Dedifferentiated amniotic fluid mesenchymal stem cell (primary cell): ENCODE results near the gene CYP27B1.

Source experiments
- DNase-seq: peaks from one replicate; pipeline ENCODE4 v3.0.0-alpha.2; 2016; ENCODE audit errors: extremely low spot score

CYP27B1 gene, protein sequence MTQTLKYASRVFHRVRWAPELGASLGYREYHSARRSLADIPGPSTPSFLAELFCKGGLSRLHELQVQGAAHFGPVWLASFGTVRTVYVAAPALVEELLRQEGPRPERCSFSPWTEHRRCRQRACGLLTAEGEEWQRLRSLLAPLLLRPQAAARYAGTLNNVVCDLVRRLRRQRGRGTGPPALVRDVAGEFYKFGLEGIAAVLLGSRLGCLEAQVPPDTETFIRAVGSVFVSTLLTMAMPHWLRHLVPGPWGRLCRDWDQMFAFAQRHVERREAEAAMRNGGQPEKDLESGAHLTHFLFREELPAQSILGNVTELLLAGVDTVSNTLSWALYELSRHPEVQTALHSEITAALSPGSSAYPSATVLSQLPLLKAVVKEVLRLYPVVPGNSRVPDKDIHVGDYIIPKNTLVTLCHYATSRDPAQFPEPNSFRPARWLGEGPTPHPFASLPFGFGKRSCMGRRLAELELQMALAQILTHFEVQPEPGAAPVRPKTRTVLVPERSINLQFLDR

DNA sequence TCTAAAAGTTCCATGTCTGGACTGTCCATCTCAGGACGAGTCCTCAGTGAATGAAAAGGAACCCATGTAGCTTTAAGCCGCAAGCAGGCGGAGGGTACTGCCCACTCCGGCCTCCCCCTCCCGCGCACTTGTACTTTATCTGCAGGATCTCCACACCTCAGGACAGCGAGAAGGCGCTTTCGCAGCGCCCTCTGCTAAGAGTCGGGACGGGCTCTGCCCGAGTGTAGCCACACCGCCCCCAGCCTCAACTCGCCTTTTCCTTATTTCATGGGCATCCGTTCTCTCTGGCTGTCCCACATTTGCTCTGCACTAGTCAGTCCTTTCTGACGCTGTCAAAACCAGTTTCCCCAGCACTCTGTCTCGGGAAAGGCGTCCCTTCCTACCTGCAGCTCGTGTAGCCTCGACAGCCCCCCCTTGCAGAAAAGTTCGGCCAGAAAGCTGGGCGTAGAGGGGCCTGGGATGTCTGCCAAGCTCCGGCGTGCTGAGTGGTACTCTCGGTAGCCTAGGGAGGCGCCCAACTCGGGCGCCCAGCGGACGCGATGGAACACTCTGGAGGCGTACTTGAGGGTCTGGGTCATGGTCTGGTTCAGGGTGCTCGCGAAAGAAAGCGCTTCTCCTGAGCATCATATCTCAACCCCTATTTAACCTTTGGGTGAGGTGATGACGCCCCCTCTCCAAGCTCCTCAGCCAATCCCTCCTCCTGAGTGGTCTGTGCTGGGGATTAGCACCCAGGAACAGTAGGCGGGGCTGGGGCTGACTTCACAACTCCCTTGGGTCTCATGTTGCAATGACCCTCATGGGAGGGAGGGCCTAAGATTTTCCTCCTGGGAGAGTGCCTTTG, at the start of gene CYP27B1:
TSS of gene CYP27B1 (minus strand) at position 615 of the 841 bp plus-strand sequence. CDS start at position 578, 37 bp downstream.
- no peak for DNase-seq

DNA sequence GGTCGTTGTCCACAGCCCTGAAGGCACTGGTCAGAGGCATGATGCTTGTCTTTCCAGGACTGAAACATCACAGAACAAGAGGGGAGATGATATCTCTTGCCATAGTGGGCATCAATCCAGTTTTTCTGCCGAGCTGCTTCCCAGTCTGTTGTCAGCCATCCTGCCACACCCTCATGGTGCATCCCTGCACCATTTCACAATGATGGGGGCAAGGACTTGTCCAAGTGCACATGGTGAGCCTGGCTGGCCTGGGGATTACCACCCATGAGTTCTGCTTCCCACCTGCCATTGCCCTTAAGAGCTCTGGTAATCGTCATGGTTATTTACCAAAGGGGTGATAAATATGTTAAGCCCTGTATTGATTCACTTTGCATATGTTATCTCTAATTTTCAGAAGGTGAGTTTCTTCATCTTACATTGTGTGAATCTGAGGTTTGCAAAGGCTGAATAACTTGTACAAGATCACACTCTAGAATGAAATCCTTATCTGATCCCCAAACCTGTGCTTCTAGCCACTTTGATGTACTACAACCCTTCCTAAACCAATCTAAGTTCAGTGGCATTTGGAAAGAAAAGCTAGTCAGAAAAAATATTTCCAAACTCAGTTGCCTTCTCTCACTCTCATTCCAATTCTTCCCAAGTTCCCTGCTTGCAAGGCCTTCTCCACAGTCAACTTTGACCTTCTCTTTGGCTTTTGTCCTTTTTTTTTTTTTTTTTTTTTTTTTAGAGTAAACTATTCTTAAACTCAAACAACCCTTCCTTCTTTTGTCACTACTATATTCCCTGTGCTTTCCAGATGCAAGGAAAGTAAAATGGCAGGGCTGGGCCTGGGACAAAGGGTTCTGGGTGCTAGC, 49.4 kb upstream of the CYP27B1 start:
- DNase-seq, result no peak

DNA sequence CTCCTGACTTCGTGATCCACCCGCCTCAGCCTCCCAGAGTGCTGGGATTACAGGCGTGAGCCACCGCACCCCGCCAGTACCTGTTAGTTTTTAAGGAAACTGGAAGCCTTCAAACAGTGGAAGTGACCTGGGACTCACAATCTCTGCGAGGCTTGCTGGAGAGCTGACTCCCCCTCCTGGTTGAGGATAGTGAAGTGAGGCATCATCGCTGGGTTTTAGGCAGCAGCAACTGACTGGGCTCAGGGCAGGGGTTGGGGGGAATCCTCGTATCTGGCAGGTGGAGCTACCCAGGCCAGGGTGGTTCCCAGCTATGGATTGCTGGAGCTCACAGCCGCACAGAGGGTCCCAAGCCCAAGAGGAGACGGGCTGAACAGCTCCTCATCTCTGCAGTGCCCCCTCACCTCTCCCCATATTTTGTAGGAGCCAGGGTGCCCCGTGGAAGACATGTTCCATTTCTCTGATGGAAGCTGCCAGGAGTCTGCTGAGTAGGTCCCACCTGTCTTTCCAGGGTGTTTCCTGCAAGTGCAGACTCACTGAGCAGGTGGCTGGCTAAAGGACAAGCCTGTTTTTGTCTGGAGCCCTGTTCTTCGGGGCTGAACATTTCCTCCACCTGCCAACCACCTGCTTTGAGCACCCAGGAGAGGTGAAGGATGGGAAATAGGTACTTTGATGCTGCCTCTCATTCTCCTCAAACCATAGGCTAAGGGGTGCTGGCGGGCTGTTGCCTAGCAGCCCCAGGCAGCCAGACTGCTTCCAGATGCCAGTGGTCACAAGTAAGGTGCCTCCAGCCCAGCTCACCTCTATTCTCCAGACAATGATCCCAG, 48.5 kb upstream of the CYP27B1 start:
- no peak for DNase-seq

DNA sequence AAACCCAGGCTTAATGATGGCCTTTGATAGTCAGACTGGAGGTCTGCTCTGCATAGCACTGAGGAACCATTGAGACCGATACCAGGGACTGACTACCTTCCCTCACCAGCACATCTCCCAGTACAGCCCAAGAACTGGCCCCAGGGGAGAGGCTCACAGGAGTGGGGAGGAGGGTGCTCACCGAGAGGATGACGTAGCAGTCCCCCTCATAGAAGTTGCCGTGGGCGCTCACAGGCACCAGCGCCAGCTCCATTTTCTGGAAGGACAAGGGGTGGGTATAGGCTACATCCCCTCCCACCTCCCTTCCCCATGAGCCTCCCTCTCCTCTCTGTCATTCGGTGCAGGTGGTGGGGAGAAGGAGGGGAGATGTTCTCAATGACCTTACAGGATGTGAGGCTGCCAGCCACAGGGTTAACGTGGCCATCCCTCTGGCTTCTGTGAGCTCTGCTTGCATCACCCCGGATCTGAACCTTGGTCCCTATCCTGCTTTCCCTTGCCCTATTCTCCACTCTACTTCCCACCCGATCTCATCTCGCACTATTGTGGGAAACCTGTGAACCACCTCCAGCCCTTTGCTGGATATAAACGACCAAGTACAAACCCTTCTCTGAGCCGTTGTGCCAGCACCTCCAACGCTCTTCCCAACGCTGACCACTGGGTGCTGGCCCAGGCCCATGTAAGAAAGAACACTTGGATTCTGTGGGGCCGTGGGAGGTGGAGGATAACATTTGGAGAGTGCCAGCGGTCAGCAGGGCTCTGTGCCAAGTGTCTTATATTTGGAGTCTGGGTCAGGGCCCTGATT, 47.3 kb upstream of the CYP27B1 start:
- DNase-seq, result no peak

DNA sequence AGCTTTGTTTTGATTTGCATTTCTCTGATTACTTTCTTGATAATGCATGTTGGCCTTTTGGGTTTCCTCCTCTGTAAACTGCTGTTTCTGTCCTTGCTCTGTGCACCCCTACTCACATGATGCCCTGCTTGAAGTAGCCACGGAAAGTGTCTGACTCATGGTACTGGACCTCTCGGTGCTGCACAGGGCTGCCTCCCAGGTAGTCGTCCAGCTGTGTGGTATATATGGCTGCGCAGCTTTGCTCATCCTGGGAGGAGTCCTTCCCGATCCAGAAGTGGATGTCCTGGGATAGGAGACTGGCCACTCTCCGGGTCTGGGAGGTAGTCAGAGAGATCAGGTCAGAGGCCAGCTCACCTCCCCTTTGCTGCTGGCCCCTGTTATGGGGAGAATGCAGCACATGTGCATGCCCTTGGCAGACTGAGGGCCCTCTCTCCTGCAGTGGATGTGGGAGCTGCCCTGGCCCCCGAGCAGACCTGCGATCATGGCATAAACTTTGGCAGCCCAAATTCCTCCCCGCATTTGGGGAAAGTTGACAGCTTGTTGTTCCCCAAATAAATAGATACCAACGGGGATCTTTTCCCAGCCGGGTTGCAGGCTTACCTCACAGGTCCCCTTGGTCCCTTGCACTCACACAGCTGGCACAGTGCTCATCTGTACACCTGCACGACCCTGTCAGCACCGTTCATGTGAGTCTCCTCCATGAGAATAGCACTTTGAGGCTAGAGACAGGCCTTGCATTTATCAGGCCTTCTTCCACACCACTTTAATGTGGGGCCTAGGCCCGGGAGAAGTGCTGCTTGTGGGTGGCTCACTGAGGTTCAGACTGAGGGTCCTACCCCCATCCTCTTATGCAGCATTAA, 46.5 kb upstream of the CYP27B1 start:
- no peak for DNase-seq

DNA sequence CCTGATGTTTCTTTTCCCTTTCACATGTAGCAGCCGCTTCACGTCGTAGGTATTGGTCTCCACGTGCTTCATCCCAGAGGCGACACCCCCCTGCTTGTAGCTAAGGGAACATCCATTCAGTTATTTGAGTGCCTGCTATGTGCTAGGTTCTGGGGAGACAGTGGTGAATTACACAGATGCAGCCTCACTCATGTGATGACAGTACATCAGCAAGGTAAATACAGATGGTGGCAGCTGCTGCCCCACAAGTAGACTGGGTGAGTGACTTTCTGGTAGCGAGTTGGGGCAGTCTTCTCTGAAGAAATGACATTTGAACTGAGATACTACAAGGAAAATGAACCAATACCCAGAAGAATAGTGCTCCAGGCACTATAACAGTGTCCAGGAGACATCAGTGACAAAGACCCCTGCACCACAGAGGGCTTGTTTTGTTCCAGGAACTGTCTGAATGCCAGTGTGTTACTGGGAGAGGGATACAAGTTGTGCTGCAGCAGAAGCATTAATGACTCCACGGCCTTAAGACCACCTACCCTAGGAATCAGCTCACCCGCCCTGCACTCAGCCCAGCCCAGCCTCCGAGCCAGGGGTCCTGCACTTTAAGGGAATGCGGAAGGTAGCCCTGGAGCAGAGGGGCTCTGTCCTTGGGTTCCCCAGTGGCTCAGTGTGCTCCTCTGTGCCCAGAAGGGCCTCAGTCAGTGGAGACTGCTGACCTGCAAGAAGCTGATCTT, 44.3 kb upstream of the CYP27B1 start:
- DNase-seq, result no peak

DNA sequence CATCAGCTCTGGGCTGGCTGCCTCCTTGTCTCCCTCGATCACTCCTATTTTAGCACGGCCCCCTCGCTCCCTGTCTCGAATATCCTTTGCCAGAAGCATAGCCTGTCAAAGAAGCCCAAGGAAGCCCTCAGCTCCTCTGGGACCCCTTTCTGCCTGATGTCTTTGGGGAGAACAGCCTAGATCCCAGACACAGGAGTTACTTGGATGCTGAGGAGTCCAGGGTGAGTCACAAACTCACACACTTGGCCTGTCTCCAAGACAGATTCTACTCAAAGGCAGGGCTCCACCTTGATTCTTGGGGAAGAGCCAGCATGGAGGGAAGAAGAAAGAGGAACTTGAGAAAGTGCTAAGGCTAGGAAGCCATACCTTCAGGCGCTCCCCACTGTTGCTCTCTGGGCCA, 43.6 kb upstream of the CYP27B1 start:
- DNase-seq, result no peak

DNA sequence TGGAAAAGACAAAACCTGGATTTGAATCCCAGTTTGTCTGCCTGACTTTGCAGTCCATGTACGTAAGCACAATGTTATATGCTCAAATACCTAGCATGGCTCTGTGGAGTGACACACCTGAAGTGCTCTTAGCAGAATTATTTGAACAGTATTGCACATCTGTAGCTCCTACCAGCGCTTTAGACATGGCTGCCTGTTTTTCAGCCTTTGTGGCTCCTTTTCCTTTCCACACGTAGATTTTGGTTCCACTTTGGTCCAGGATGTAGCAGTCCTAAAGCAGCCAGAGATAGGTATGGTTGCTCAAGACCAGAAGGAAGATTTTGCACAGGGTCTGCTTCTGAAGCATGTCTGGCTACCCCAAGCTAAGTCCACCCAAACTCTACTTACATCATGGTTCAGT, 42.5 kb upstream of the CYP27B1 start:
- no peak for DNase-seq

DNA sequence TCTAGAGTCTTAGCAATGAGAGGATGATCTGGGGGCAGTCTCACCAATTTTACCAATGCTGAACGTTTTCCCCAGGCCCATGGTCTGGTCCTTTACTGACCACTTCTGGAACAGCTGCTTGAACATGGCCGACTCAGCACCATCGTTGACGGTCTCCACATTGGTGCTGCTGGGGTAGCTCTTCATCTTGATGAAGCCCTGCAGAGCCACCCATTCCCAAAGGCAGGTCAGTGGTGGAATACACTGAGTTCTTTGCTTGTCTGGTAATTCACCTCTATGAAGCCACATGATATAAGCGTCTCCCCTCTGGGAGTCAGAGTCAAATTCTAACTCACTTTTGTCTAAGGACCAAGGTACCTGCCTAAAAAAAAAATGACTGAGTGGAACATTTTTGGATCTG, 41.5 kb upstream of the CYP27B1 start:
- no peak for DNase-seq

DNA sequence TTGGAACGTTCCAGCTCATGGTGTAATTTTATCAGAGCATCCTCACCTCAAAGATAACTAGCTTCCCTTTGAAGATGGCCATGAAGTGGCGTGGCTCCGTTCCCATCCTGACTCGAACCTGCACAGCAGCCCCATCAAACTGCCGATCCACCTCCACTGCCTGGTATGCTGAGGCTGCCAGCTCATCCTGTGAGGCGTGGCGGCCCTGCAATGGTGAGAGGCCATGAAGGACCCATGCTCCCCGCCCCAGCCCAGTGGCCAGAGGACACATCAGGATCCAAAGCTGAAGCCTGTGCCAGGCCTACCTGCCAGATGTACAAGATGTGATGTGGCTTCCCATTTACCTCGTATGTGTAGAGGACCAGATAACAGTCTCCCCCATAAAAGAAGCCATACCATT, 40.4 kb upstream of the CYP27B1 start:
- DNase-seq, result no peak

DNA sequence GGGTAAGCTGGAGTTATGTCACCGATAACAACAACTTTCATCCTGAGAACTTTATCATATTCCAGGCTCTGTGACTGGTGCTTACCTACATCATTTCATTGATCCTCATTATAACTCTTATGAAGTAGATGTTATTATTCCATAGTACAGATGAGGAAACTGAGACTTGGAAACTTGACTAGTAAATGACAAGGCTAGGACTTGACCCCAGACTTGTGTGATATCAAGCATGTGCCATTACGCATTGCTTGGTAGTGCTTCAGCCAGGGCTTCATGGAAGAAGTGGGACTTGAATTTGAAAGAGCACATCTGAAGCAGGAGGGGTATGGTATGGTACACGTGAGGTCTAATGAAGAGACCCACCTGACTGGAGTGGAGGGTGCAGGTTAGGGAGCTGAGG, 39.8 kb upstream of the CYP27B1 start:
- no peak for DNase-seq

DNA sequence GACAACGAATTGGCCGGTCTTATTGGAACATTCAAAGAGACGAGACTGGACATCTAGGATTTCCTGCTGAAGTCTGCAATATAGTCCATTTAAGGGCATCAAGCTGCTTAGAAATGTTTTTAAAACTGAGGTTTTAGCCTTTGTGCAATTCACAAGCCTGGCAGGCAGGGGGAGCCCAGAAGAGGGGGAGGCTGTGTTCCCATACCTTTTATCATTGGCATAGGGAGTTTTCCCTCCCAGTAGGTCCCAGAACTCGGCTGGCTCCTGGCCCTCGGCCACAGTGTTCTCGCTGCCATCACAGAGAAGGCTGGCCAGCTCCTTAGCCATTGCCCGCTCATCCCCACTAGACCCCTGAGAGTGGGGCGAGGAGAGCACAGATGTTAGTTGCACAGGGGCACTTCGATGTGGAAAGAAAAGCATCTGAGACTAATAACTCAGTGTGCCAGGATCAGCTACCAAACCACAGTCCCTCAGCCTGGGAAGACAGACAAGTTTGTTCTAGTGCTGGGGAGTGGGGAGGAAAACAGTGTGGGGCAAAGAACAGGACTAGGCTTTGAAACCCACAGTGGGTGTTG, 36.5 kb upstream of the CYP27B1 start:
- DNase-seq, result peak; percentile 42

DNA sequence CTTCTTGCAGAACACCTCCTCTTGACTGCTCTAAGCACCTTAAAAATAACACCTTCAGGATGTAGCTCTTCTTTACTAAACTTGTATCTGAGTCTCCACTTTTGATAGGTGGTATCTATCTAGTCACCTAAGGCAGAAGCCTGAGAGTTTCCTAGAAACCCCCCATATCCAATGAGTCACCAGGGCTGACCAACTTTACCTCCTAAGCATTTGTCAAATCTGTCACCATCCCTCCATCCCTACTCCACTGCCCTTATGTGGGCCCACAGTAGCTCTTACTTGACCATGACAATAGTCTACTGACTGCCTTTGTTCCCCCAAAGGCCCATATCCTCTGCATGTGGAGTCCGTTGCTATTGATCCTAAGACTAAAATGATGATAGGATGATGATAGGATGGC, 35.7 kb upstream of the CYP27B1 start:
- DNase-seq, result no peak

DNA sequence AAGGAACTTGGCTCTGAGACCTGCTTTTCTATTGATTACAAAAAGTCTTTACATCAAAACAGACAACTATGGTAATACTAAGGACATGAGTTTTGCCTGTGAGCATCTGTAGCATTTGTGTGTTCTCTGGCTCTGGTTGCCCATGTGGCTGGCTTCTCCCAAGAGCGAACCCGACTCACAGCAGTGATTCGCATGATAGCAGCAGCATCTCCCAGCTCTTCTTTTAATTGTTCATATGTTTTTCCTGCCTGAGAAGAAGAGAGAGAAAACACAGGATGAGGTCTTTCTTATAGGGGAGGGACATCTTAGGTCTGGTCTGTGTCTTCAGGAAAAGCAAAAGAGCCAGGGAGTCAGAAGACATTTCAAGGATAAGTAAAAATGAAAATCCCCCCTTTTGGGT, 34.1 kb upstream of the CYP27B1 start:
- no peak for DNase-seq

DNA sequence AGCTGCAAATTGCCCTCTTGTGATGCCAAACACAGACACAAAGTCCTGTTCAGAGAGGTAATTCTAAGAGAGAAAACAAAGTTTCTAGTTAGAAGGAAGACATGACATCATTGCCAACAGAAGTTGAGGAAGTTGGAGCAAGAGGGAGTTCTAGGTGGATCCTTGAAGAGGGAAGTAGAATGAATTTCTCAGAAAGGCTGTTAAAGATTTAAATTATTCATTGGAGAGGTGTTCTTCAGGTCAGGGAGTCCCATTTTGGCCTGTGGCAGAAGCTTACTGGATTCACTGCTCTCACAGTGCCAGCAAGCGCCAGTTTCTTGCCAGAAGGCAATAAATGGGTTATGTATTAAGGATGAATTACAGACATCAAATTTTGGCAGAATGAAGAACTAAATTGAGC, 31.1 kb upstream of the CYP27B1 start:
- no peak for DNase-seq

DNA sequence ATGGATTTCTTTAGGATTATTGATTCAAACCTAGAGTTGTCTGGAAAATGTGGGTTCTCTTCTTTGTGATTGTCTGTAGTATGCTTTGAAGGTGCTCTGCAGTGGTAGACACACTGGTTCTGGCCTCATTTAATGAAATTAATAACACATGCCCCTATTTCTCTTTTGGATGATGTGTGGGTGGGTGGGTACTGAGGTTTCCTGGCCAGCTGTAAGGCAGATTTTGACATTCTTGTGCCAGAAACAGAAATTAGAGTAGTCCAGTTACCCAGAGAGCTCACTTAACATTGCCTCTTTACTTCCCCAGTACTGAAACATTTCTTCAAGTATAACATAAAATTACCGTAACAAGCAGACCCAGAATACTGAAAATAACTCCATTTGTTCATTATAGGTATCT, 30.1 kb upstream of the CYP27B1 start:
- DNase-seq, result no peak

DNA sequence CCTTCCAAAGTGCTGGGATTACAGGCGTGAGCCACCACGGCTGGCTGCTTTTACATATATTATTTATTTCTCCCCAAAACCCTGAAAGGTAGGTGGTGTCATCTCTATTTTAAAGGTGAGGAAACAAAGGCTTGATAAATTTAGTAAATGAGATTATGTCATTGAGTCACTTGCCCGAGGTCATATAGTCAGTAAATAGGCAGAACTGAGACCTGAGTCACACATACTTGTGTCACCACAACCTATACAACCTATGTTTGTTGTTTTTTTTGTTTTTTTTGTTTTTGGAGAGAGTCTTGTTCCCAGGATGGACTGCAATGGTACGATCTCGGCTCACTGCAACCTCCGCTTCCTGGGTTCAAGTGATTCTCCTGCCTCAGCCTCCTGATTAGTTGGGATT, 28.5 kb upstream of the CYP27B1 start:
- no peak for DNase-seq

DNA sequence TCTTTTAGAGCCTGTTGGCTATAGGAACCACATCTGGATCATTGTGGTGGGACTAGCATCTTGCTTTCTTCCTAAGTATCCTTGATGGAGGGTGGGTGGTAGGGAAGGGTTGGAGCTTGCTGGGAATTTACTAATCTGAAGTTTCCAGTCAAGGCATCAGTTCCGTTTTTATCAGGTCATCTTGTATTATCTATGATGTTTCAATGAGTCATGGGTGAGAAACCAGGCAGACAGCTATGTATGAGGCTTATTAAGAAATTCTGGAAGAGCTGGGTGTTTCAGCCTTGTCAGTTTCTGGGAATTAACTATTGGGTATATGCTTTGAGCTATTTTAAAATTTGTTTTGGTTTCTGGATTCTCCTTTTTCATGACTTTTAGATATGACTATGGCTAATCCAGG, 27.0 kb upstream of the CYP27B1 start:
- peak; percentile 48 for DNase-seq
